ENCODE data around the gene SLC25A39. TPM values are rescaled to one million over a fixed set of nuclear protein-coding genes. Genes with fewer than 3 reads are reported as not detected.
A peak's percentile ranks its signal among the peaks of the same experiment; 100 is the strongest.

SLC25A39 gene
- total and polyA plus RNA-seq, 12 donors: 100.0 to 262 (median 157) TPM

- Histone ChIP-seq H3K27me3 (no peaks in the 10 kb centered on the region), H3K9me3 (replicated peaks in 1 of 3) (no peaks in the 10 kb centered on the region), H3K4me3 (no peak overlapping the region), H3K4me1 (replicated peaks in 1 of 2) (peaks cover 17 to 36% of the 10 kb centered on the region in 2 donors), H3K36me3 (replicated peaks in 1 of 2) (no peaks in the 10 kb centered on the region), H3K27ac (no peak overlapping the region)
- WGBS, 4 donors: 63 to 72% (median 69%) methylated on average over 6 to 7 of the region's 7 CpGs
- DNase-seq: no peak
- TF ChIP-seq CTCF (IDR thresholded peaks at IDR 0.05): no peak
- TF ChIP-seq POLR2A (IDR thresholded peaks at IDR 0.05): no peak
- intact Hi-C loops (cut with DNase I): loop anchor here in 1 of 2 donors (2.0 kb wide), 1 partner anchor 109 kb away; the partner anchor contains the start of gene UBTF
Measured at GRCh38 chr17:44327715-44328449, 3.3 kb upstream of the SLC25A39 start.

- intact Hi-C loops (cut with DNase I): loop anchor here in 1 of 2 donors (2.0 kb wide), 1 partner anchor 108 kb away; the partner anchor contains the start of gene UBTF
- peaks cover 0 to 6% of the 10 kb centered on the region in 2 donors for H3K36me3 ChIP-seq (replicated peaks in 1 of 2)
- 20 to 29% (median 24%) methylated on average over 25 to 31 of the region's 31 CpGs for WGBS, 4 donors
- H3K4me3 ChIP-seq: peak overlapping the region in 1 of 4 donors; percentile 75
- no peaks in the 10 kb centered on the region for H3K9me3 ChIP-seq (replicated peaks in 1 of 3)
- H3K27me3 ChIP-seq: no peaks in the 10 kb centered on the region
- H3K4me1 ChIP-seq (replicated peaks in 1 of 2): peaks cover 17 to 36% of the 10 kb centered on the region in 2 donors
- DNase-seq: peak; percentile 97 to 98 (median 98)
- peak overlapping the region in 2 of 5 donors; percentile 39 to 98 for H3K27ac ChIP-seq
- TF ChIP-seq CTCF (IDR thresholded peaks at IDR 0.05) (no peak), POLR2A (IDR thresholded peaks at IDR 0.05) (no peak)
Measured at GRCh38 chr17:44326861-44327444, 2.3 kb upstream of the SLC25A39 start.

GRCh38 chr17:44324092-44324570, 492 bp downstream of the SLC25A39 start:
- Histone ChIP-seq H3K27me3 (no peaks in the 10 kb centered on the region), H3K9me3 (replicated peaks in 1 of 3) (no peaks in the 10 kb centered on the region), H3K27ac (peak overlapping the region in 4 of 5 donors; percentile 87 to 98 (median 92)), H3K4me3 (peak overlapping the region; percentile 70 to 88 (median 79)), H3K4me1 (replicated peaks in 1 of 2) (peaks cover 17 to 29% of the 10 kb centered on the region in 2 donors), H3K36me3 (replicated peaks in 1 of 2) (peaks cover 0 to 33% of the 10 kb centered on the region in 2 donors)
- TF ChIP-seq CTCF (IDR thresholded peaks at IDR 0.05) (no peak), POLR2A (IDR thresholded peaks at IDR 0.05) (no peak)
- WGBS, 4 donors: 0 to 1% (median 1%) methylated on average over 20 to 38 of the region's 38 CpGs; no CpG with 5 or more reads in 1 of the 4 donors
- intact Hi-C loops (cut with DNase I): loop anchor here in 1 of 2 donors (2.0 kb wide), 1 partner anchor 105 kb away; the partner anchor contains the start of gene UBTF
- DNase-seq: peak in 4 of 7 donors; percentile 49 to 69 (median 56)

Measured in adrenal gland (tissue), 12 donors.